H9 (cell line): ENCODE data around the gene OAF. TPM values are rescaled to one million over a fixed set of nuclear protein-coding genes. Genes with fewer than 3 reads are reported as not detected.

Source experiments
- DNase-seq: peaks from one replicate; pipeline ENCODE4 v3.0.0-alpha.2; 2017
- H2AFZ ChIP-seq: one replicate; pipeline ENCODE4 v1.6.1; 2013; ENCODE audit warnings: mild to moderate bottlenecking, low read length, control low read depth, moderate library complexity
- H2AK5ac ChIP-seq: 2 replicates; pipeline ENCODE4 v1.6.1; 2013; ENCODE audit warnings: low read length, control low read depth, mixed read lengths; ENCODE audit not compliant: insufficient read length
- H2BK120ac ChIP-seq: one replicate; pipeline ENCODE4 v1.6.1; 2013; ENCODE audit warnings: low read depth, mild to moderate bottlenecking, low read length, control low read depth, inconsistent platforms; ENCODE audit not compliant: poor library complexity, severe bottlenecking
- H2BK12ac ChIP-seq: 2 replicates; pipeline ENCODE4 v1.6.1; 2013; ENCODE audit warnings: low read length, control low read depth, mixed read lengths, low read depth; ENCODE audit not compliant: insufficient read length
- H2BK15ac ChIP-seq: 2 replicates; pipeline ENCODE4 v1.6.1; 2013; ENCODE audit warnings: low read depth, low read length, control low read depth
- H2BK20ac ChIP-seq: one replicate; pipeline ENCODE4 v1.6.1; 2013; ENCODE audit warnings: low read depth, mild to moderate bottlenecking, low read length, control low read depth, inconsistent platforms; ENCODE audit not compliant: poor library complexity, severe bottlenecking
- H2BK5ac ChIP-seq: 2 replicates; pipeline ENCODE4 v1.6.1; 2013; ENCODE audit warnings: low read length, control low read depth, mixed read lengths; ENCODE audit not compliant: insufficient read length
- H3K14ac ChIP-seq: 2 replicates; pipeline ENCODE4 v1.6.1; 2013; ENCODE audit warnings: low read length, control low read depth; ENCODE audit not compliant: insufficient read depth
- H3K18ac ChIP-seq: 2 replicates; pipeline ENCODE4 v1.6.1; 2013; ENCODE audit warnings: low read depth, mild to moderate bottlenecking, mixed read lengths, low read length, control low read depth; ENCODE audit not compliant: insufficient read length
- H3K23ac ChIP-seq: 2 replicates; pipeline ENCODE4 v1.6.1; 2013; ENCODE audit warnings: low read length, control low read depth, mixed read lengths, low read depth; ENCODE audit not compliant: insufficient read length
- H3K23me2 ChIP-seq: 2 replicates; pipeline ENCODE4 v1.6.1; 2013; ENCODE audit warnings: low read depth, mild to moderate bottlenecking, mixed read lengths, low read length, control low read depth; ENCODE audit not compliant: insufficient read length, poor library complexity, severe bottlenecking
- H3K27ac ChIP-seq: 2 replicates; pipeline ENCODE4 v1.5.1; 2013; ENCODE audit warnings: low read length, control low read depth, mixed read lengths, low read depth; ENCODE audit not compliant: insufficient read length
- H3K27me3 ChIP-seq: 2 replicates; pipeline ENCODE4 v1.6.1; 2013; ENCODE audit warnings: low read length, control low read depth, inconsistent platforms; ENCODE audit not compliant: insufficient read depth
- H3K4ac ChIP-seq: 2 replicates; pipeline ENCODE4 v1.6.1; 2013; ENCODE audit warnings: low read depth, mild to moderate bottlenecking, control low read depth, inconsistent platforms, low read length, moderate library complexity
- H3K4me1 ChIP-seq: 2 replicates; pipeline ENCODE4 v1.6.1; 2013; ENCODE audit warnings: low read length, control low read depth, inconsistent platforms; ENCODE audit not compliant: insufficient read depth
- H3K4me2 ChIP-seq: 2 replicates; pipeline ENCODE4 v1.6.1; 2013; ENCODE audit warnings: low read length, control low read depth, mixed read lengths; ENCODE audit not compliant: insufficient read length, insufficient read depth
- H3K56ac ChIP-seq: 2 replicates; pipeline ENCODE4 v1.6.1; 2013; ENCODE audit warnings: low read depth, mild to moderate bottlenecking, mixed read lengths, low read length, control low read depth; ENCODE audit not compliant: insufficient read length
- H3K79me1 ChIP-seq: 2 replicates; pipeline ENCODE4 v1.6.1; 2013; ENCODE audit warnings: low read depth, mild to moderate bottlenecking, moderate library complexity, low read length, control low read depth, inconsistent platforms; ENCODE audit not compliant: insufficient read depth, poor library complexity, severe bottlenecking
- H3K79me2 ChIP-seq: 2 replicates; pipeline ENCODE4 v1.6.1; 2013; ENCODE audit warnings: low read length, control low read depth, inconsistent platforms; ENCODE audit not compliant: insufficient read depth
- H3K9ac ChIP-seq: 2 replicates; pipeline ENCODE4 v1.6.1; 2013; ENCODE audit warnings: low read length, control low read depth, mixed read lengths; ENCODE audit not compliant: insufficient read length; ENCODE audit errors: extremely low read depth
- H3K9me3 ChIP-seq: one replicate; pipeline ENCODE4 v1.6.1; 2013; ENCODE audit warnings: low read depth, low read length, inconsistent platforms; ENCODE audit not compliant: control insufficient read depth
- H3T11ph ChIP-seq: one replicate; pipeline ENCODE4 v1.6.1; 2013; ENCODE audit warnings: mild to moderate bottlenecking, low read length, control low read depth, inconsistent platforms
- H4K20me1 ChIP-seq: one replicate; pipeline ENCODE4 v1.6.1; 2013; ENCODE audit not compliant: control insufficient read depth, insufficient read length, insufficient read depth
- H4K5ac ChIP-seq: 2 replicates; pipeline ENCODE4 v1.6.1; 2013; ENCODE audit warnings: low read depth, mild to moderate bottlenecking, mixed read lengths, low read length, control low read depth; ENCODE audit not compliant: insufficient read length
- H4K8ac ChIP-seq: replicated peaks from 2 replicates; pipeline ENCODE4 v1.6.1; 2013; ENCODE audit warnings: low read length, control low read depth, mixed read lengths, low read depth; ENCODE audit not compliant: insufficient read length
- H4K91ac ChIP-seq: 2 replicates; pipeline ENCODE4 v1.6.1; 2013; ENCODE audit warnings: low read depth, mild to moderate bottlenecking, moderate library complexity, mixed read lengths, low read length, control low read depth; ENCODE audit not compliant: insufficient read length
- H3K27ac Mint-ChIP-seq, 3 experiments: 2 replicates in 2 of 3; 3 replicates in 1 of 3; pipeline ENCODE4 v1.8.0; 2020 to 2021; ENCODE audit warnings: mixed read lengths in 3 of 3, mild to moderate bottlenecking in 1 of 3, moderate library complexity in 1 of 3
- H3K27me3 Mint-ChIP-seq: 2 replicates; pipeline ENCODE4 v1.8.0; 2021; ENCODE audit warnings: low read depth, mild to moderate bottlenecking, moderate library complexity, mixed read lengths
- H3K36me3 Mint-ChIP-seq, 3 experiments: 2 replicates in 2 of 3; 3 replicates in 1 of 3; pipeline ENCODE4 v1.8.0; 2020 to 2021; ENCODE audit warnings: low read depth in 3 of 3, mixed read lengths in 3 of 3; ENCODE audit not compliant: insufficient read depth in 1 of 3
- H3K4me1 Mint-ChIP-seq, 2 experiments: 2 replicates each; pipeline ENCODE4 v1.8.0; 2020; ENCODE audit warnings: mixed read lengths in 2 of 2
- H3K4me3 Mint-ChIP-seq, 2 experiments: 2 replicates in 1 of 2; 3 replicates in 1 of 2; pipeline ENCODE4 v1.8.0; 2020 to 2021; ENCODE audit warnings: mild to moderate bottlenecking in 2 of 2, mixed read lengths in 2 of 2, moderate library complexity in 1 of 2
- H3K9me3 Mint-ChIP-seq, 2 experiments: 2 replicates in 1 of 2; 3 replicates in 1 of 2; pipeline ENCODE4 v1.8.0; 2020; ENCODE audit warnings: mild to moderate bottlenecking in 2 of 2, mixed read lengths in 2 of 2, moderate library complexity in 1 of 2
- WGBS: extraction: QIAGEN DNeasy Blood & Tissue Kit; methylation state at CpG from one replicate; pipeline ENCODE4 v1.1.7; 2013; ENCODE audit warnings: missing lambda C conversion rate, low lambda C conversion rate, mixed read lengths; ENCODE audit not compliant: insufficient read length; ENCODE audit errors: extremely low coverage; 5-methylcytosine and 5-hydroxymethylcytosine counted together
- total RNA-seq: library from RNA; stranded (reverse); gene quantifications from 2 replicates; pipeline ENCODE4 v1.2.1, GENCODE V29; 2021
- TF ChIP-seq, protein P1 (sequence below): fragments of 200-600 bp; sonication (generic); conservative IDR thresholded peaks from 3 replicates; pipeline ENCODE4 v1.8.0; 2021; ENCODE audit warnings: antibody characterized with exemption, mild to moderate bottlenecking

The OAF gene
- total RNA-seq, 1 experiment from 2014 or later: 1.1 TPM

DNA sequence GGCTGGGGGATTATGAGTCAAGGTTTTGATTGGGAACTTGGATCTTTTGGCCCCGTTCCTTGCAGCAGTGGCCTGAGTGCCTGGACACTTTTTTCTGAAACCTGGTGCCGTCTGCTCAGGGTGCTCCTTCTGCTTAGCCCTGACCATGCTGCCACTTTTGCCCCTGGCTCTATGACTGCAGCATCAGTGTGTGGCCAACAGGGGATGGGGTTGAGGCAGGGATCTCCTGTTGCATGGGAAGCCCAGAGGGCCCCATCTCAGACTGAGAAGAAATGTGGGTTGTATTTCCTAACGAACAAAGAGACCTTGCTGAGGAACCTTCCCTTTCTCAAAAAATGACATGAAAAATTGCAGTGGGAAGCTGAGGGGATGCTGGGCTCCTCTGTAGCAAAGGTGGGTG lies 47.8 kb downstream of the OAF start:
- H3K14ac ChIP-seq: no peak overlapping the region
- peaks cover 41% of the 10 kb centered on the region for H3K27me3 Mint-ChIP-seq
- peaks cover 17% of the 10 kb centered on the region for H3K4me1 ChIP-seq
- H3K4me2 ChIP-seq: no peak overlapping the region
- H2BK120ac ChIP-seq: no peak overlapping the region
- H2BK12ac ChIP-seq: no peak overlapping the region
- H3K23ac ChIP-seq: no peak overlapping the region
- H3K36me3 Mint-ChIP-seq: no peaks in the 10 kb centered on the region; a peak in 1 of 7 replicates
- H3K23me2 ChIP-seq: peaks cover 4% of the 10 kb centered on the region
- no peak overlapping the region for H3K56ac ChIP-seq
- no peak for DNase-seq
- no peak overlapping the region for H2BK15ac ChIP-seq
- no peak overlapping the region for H3K4ac ChIP-seq
- H3K79me2 ChIP-seq: no peaks in the 10 kb centered on the region
- no peak overlapping the region for H2BK5ac ChIP-seq
- no peak overlapping the region for H4K8ac ChIP-seq
- no peak overlapping the region for H3K18ac ChIP-seq
- H3K27ac Mint-ChIP-seq: no peak overlapping the region
- H2AK5ac ChIP-seq: no peak overlapping the region
- H3K9me3 Mint-ChIP-seq: no peaks in the 10 kb centered on the region
- H3K9ac ChIP-seq: no peak overlapping the region
- no peaks in the 10 kb centered on the region for H4K20me1 ChIP-seq
- H3K27ac ChIP-seq: no peak overlapping the region
- H3K4me3 Mint-ChIP-seq: no peak overlapping the region
- no peak overlapping the region for H3T11ph ChIP-seq
- H3K9me3 ChIP-seq: no peaks in the 10 kb centered on the region
- WGBS: no CpG with 5 or more reads among the region's 3 CpGs
- no peaks in the 10 kb centered on the region; the same call in 1 of the 2 replicates for H3K27me3 ChIP-seq
- no peaks in the 10 kb centered on the region for H3K79me1 ChIP-seq
- H2BK20ac ChIP-seq: no peak overlapping the region
- no peak overlapping the region for H4K91ac ChIP-seq
- TF ChIP-seq, protein P1, sequence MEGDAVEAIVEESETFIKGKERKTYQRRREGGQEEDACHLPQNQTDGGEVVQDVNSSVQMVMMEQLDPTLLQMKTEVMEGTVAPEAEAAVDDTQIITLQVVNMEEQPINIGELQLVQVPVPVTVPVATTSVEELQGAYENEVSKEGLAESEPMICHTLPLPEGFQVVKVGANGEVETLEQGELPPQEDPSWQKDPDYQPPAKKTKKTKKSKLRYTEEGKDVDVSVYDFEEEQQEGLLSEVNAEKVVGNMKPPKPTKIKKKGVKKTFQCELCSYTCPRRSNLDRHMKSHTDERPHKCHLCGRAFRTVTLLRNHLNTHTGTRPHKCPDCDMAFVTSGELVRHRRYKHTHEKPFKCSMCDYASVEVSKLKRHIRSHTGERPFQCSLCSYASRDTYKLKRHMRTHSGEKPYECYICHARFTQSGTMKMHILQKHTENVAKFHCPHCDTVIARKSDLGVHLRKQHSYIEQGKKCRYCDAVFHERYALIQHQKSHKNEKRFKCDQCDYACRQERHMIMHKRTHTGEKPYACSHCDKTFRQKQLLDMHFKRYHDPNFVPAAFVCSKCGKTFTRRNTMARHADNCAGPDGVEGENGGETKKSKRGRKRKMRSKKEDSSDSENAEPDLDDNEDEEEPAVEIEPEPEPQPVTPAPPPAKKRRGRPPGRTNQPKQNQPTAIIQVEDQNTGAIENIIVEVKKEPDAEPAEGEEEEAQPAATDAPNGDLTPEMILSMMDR: peak; percentile 42; the same call in 2 of the 3 replicates
- H4K5ac ChIP-seq: no peak overlapping the region
- peaks cover 57 to 61% of the 10 kb centered on the region in 2 experiments for H3K4me1 Mint-ChIP-seq
- H2AFZ ChIP-seq: no peak overlapping the region
